Spleen (tissue), 11 donors: ENCODE measurements around the gene PRRX2. TPM values are rescaled to one million over a fixed set of nuclear protein-coding genes. Genes with fewer than 3 reads are reported as not detected.

Experiments used
- DNase-seq: peaks from one replicate; pipeline ENCODE4 v3.0.0-alpha.2; 2020
- H3K27ac ChIP-seq, 8 donors: fragments of 200-600 bp; sonication (generic) in 7 of 8; 1 replicate in 4 of 8; 2 replicates in 4 of 8; pipeline versions ENCODE4 v1.5.0 to v1.8.0; 2016 to 2021; ENCODE audit warnings: inconsistent platforms in 4 of 8, mild to moderate bottlenecking in 4 of 8, moderate library complexity in 1 of 8
- H3K27me3 ChIP-seq, 7 donors: fragments of 200-600 bp; sonication (generic) in 6 of 7; replicated peaks in 1 of 7; 1 replicate in 4 of 7; 2 replicates in 3 of 7; pipeline versions ENCODE4 v1.5.0 to v1.8.0; 2016 to 2021; ENCODE audit warnings: inconsistent platforms in 3 of 7, mild to moderate bottlenecking in 1 of 7
- H3K36me3 ChIP-seq, 6 donors: fragments of 200-600 bp; sonication (generic) in 5 of 6; 1 replicate in 4 of 6; 2 replicates in 2 of 6; pipeline versions ENCODE4 v1.5.0 to v1.8.0; 2016 to 2021; ENCODE audit warnings: inconsistent platforms in 2 of 6
- H3K4me1 ChIP-seq, 6 donors: fragments of 200-600 bp; sonication (generic) in 5 of 6; 1 replicate in 3 of 6; 2 replicates in 3 of 6; pipeline versions ENCODE4 v1.5.0 to v1.8.0; 2016 to 2021; ENCODE audit warnings: inconsistent platforms in 3 of 6
- H3K4me3 ChIP-seq, 8 donors: fragments of 200-600 bp; sonication (generic) in 7 of 8; 1 replicate in 4 of 8; 2 replicates in 4 of 8; pipeline versions ENCODE4 v1.5.0 to v1.8.0; 2016 to 2021; ENCODE audit warnings: inconsistent platforms in 4 of 8, mild to moderate bottlenecking in 4 of 8, moderate library complexity in 2 of 8
- H3K9me3 ChIP-seq, 8 donors: fragments of 200-600 bp; sonication (generic) in 7 of 8; 1 replicate in 4 of 8; 2 replicates in 4 of 8; pipeline versions ENCODE4 v1.5.0 to v1.8.0; 2016 to 2021; ENCODE audit warnings: inconsistent platforms in 4 of 8
- POLR2A ChIP-seq, 3 donors: fragments of 450-650 bp; IDR thresholded peaks; one replicate each; pipeline ENCODE4 v1.5.1; 2017; ENCODE audit warnings: antibody characterized with exemption in 3 of 3, mild to moderate bottlenecking in 1 of 3
- POLR2AphosphoS5 ChIP-seq, 3 donors: sonication (generic); formaldehyde crosslinking; IDR thresholded peaks; one replicate each; pipeline ENCODE4 v1.5.1; 2017; ENCODE audit warnings: antibody characterized with exemption in 3 of 3
- WGBS, 5 donors: extraction: QIAGEN DNeasy Blood & Tissue Kit in 3 of 5; methylation state at CpG; one replicate each; pipeline versions ENCODE4 v1.1.5 to v1.1.7; 2013 to 2018; 5-methylcytosine and 5-hydroxymethylcytosine counted together
- intact Hi-C: fragments of 100-400 bp; cut with DNase I; formaldehyde crosslinking; loops from one replicate; pipeline ENCODE4 v1.15.0; 2023; ENCODE audit warnings: low total_unique reads
- polyA plus RNA-seq, 3 donors: library from polyadenylated mRNA; stranded (reverse); fragments of 200-250 nt; gene quantifications; one replicate each; pipeline ENCODE4 v1.2.1, GENCODE V29; 2013
- total RNA-seq, 7 donors: library from RNA; depleted of rRNA in 3 of 7; stranded (reverse); fragments of >200 nt in 3 of 7; fragmentation: NEBNext Ultra II Directional in 4 of 7; extraction: Animal tissue kit (Norgen Biotek cat#: 25700) in 4 of 7; gene quantifications; one replicate each; pipeline versions ENCODE4 v1.1.0 to v1.2.1, GENCODE V29; 2016 to 2021
- TF ChIP-seq, protein P1 (sequence below), 11 experiments: fragments of 200-600 bp in 7 of 11; fragments of 450-650 bp in 4 of 11; sonication (generic) in 4 of 11; IDR thresholded peaks in 8 of 11; conservative IDR thresholded peaks in 3 of 11; 1 replicate in 7 of 11; 2 replicates in 4 of 11; pipeline versions ENCODE4 v1.4.0 to v1.8.0; 2016 to 2021; ENCODE audit warnings: antibody characterized with exemption in 11 of 11, inconsistent platforms in 4 of 11, mild to moderate bottlenecking in 1 of 11
- donor health status: healthy with polysubstance abuse.
- donor health status: DM: no; HTN: no; CAD: no; lungs with moderate emphysema.
- donor health status: DM: no; HTN: no; CAD: no.
- donor health status: Bipolar disorder and iron deficiency.
- donor health status: healthy.
- donor health status: DM: no; HTN: no; CAD: no.
- donor health status: DM: yes; HTN: yes; CAD: no.

The PRRX2 gene
- total and polyA plus RNA-seq, 10 donors: 0.32 to 1.5 (median 0.54) TPM; not detected in 5

- no peaks in the 10 kb centered on the region for H3K36me3 ChIP-seq
- no peak overlapping the region for H3K27ac ChIP-seq
- H3K27me3 ChIP-seq: peaks cover 0 to 76% (median 18%) of the 10 kb centered on the region in 7 donors
- H3K4me3 ChIP-seq: no peak overlapping the region
- TF ChIP-seq POLR2A (IDR thresholded peaks at IDR 0.05) (no peak), POLR2AphosphoS5 (IDR thresholded peaks at IDR 0.05) (no peak)
- TF ChIP-seq, protein P1, sequence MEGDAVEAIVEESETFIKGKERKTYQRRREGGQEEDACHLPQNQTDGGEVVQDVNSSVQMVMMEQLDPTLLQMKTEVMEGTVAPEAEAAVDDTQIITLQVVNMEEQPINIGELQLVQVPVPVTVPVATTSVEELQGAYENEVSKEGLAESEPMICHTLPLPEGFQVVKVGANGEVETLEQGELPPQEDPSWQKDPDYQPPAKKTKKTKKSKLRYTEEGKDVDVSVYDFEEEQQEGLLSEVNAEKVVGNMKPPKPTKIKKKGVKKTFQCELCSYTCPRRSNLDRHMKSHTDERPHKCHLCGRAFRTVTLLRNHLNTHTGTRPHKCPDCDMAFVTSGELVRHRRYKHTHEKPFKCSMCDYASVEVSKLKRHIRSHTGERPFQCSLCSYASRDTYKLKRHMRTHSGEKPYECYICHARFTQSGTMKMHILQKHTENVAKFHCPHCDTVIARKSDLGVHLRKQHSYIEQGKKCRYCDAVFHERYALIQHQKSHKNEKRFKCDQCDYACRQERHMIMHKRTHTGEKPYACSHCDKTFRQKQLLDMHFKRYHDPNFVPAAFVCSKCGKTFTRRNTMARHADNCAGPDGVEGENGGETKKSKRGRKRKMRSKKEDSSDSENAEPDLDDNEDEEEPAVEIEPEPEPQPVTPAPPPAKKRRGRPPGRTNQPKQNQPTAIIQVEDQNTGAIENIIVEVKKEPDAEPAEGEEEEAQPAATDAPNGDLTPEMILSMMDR (IDR thresholded peaks at IDR 0.05 in 8 of 11, conservative IDR thresholded peaks at IDR 0.05 in 3 of 11): no peak
- DNase-seq: no peak
- no peaks in the 10 kb centered on the region for H3K4me1 ChIP-seq
- H3K9me3 ChIP-seq: no peaks in the 10 kb centered on the region
- intact Hi-C loops: no loop called here
- 56 to 87% (median 77%) methylated on average over 2 to 4 of the region's 4 CpGs for WGBS, 5 donors
Measured at GRCh38 chr9:129676287-129676686, 10.8 kb downstream of the PRRX2 start.

- H3K9me3 ChIP-seq: no peaks in the 10 kb centered on the region
- H3K27ac ChIP-seq: no peak overlapping the region
- TF ChIP-seq POLR2A (IDR thresholded peaks at IDR 0.05): no peak
- TF ChIP-seq, protein P1 (IDR thresholded peaks at IDR 0.05 in 8 of 11, conservative IDR thresholded peaks at IDR 0.05 in 3 of 11): no peak
- no peak for TF ChIP-seq POLR2AphosphoS5 (IDR thresholded peaks at IDR 0.05)
- no peak for DNase-seq
- peaks cover 0 to 83% (median 18%) of the 10 kb centered on the region in 7 donors for H3K27me3 ChIP-seq
- intact Hi-C loops: no loop called here
- H3K36me3 ChIP-seq: no peaks in the 10 kb centered on the region
- H3K4me1 ChIP-seq: no peaks in the 10 kb centered on the region
- 84 to 92% (median 89%) methylated on average over 11 to 12 of the region's 12 CpGs for WGBS, 5 donors
- H3K4me3 ChIP-seq: no peak overlapping the region
Measured at GRCh38 chr9:129676975-129677374, 11.5 kb downstream of the PRRX2 start.

- Histone ChIP-seq H3K27me3 (peaks cover 0 to 88% (median 18%) of the 10 kb centered on the region in 7 donors), H3K4me3 (no peak overlapping the region), H3K36me3 (no peaks in the 10 kb centered on the region), H3K4me1 (no peaks in the 10 kb centered on the region), H3K27ac (no peak overlapping the region), H3K9me3 (no peaks in the 10 kb centered on the region)
- TF ChIP-seq, protein P1 (IDR thresholded peaks at IDR 0.05 in 8 of 11, conservative IDR thresholded peaks at IDR 0.05 in 3 of 11): no peak
- no peak for TF ChIP-seq POLR2AphosphoS5 (IDR thresholded peaks at IDR 0.05)
- no peak for TF ChIP-seq POLR2A (IDR thresholded peaks at IDR 0.05)
- no peak for DNase-seq
- intact Hi-C loops: no loop called here
- 74 to 82% (median 77%) methylated on average over 8 to 9 of the region's 9 CpGs for WGBS, 5 donors
Measured at GRCh38 chr9:129677456-129677855, 12.0 kb downstream of the PRRX2 start.

GRCh38 chr9:129678844-129679243 is 13.4 kb downstream of the PRRX2 start:
- Histone ChIP-seq H3K27ac (no peak overlapping the region), H3K27me3 (peaks cover 0 to 90% (median 18%) of the 10 kb centered on the region in 7 donors), H3K4me1 (no peaks in the 10 kb centered on the region), H3K4me3 (no peak overlapping the region), H3K9me3 (no peaks in the 10 kb centered on the region), H3K36me3 (no peaks in the 10 kb centered on the region)
- TF ChIP-seq, protein P1 (IDR thresholded peaks at IDR 0.05 in 8 of 11, conservative IDR thresholded peaks at IDR 0.05 in 3 of 11): no peak
- TF ChIP-seq POLR2A (IDR thresholded peaks at IDR 0.05): no peak
- TF ChIP-seq POLR2AphosphoS5 (IDR thresholded peaks at IDR 0.05): no peak
- intact Hi-C loops: no loop called here
- no peak for DNase-seq
- 71 to 85% (median 77%) methylated on average over 5 to 9 of the region's 9 CpGs for WGBS, 5 donors
